Measurements from ENCODE around the gene A4GALT.

Gene A4GALT

GRCh38 chr22:42646569-42647525 lies 73.8 kb downstream of the A4GALT start:
- DNase-seq, result no peak

GRCh38 chr22:42645938-42646568 lies 74.6 kb downstream of the A4GALT start:
- no peak for DNase-seq

GRCh38 chr22:42645341-42645937 lies 75.2 kb downstream of the A4GALT start:
- no peak for DNase-seq

- peak; percentile 48 for DNase-seq
Measured at GRCh38 chr22:42644422-42645340, 76.0 kb downstream of the A4GALT start.

GRCh38 chr22:42643634-42644421 lies 76.8 kb downstream of the A4GALT start:
- no peak for DNase-seq

GRCh38 chr22:42642806-42643633 lies 77.7 kb downstream of the A4GALT start:
- no peak for DNase-seq
